Measurements from ENCODE around the gene FGD3. TPM values are rescaled to one million over a fixed set of nuclear protein-coding genes. Genes with fewer than 3 reads are reported as not detected.

Gene FGD3
- polyA plus RNA-seq, 1 donor: 7.2 TPM

GRCh38 chr9:92942688-92943616 lies 4.4 kb upstream of the FGD3 start:
- Histone ChIP-seq H3K27me3 (ENCODE audit: control insufficient read depth, insufficient read depth, low read length) (peaks cover under 1% of the 10 kb centered on the region), H3K9me3 (ENCODE audit: control insufficient read depth, low read depth, low read length) (peaks cover 4% of the 10 kb centered on the region), H3K4me3 (ENCODE audit: low read length) (no peak overlapping the region), H3K27ac (ENCODE audit: low read length) (no peak overlapping the region), H3K4me1 (ENCODE audit: control insufficient read depth, insufficient read depth, low read length) (peaks cover 3% of the 10 kb centered on the region), H3K36me3 (ENCODE audit: control insufficient read depth, insufficient read depth, low read length) (no peaks in the 10 kb centered on the region)
- no peak for DNase-seq
- 100% methylated on average over 1 of the region's 10 CpGs for WGBS (ENCODE audit: insufficient coverage, low lambda C conversion rate)

GRCh38 chr9:92944921-92945320 lies 2.4 kb upstream of the FGD3 start:
- Histone ChIP-seq H3K36me3 (ENCODE audit: control insufficient read depth, insufficient read depth, low read length) (no peaks in the 10 kb centered on the region), H3K4me1 (ENCODE audit: control insufficient read depth, insufficient read depth, low read length) (peaks cover 3% of the 10 kb centered on the region), H3K27ac (ENCODE audit: low read length) (no peak overlapping the region), H3K27me3 (ENCODE audit: control insufficient read depth, insufficient read depth, low read length) (no peaks in the 10 kb centered on the region), H3K9me3 (ENCODE audit: control insufficient read depth, low read depth, low read length) (peaks cover 4% of the 10 kb centered on the region), H3K4me3 (ENCODE audit: low read length) (no peak overlapping the region)
- no CpG with 5 or more reads among the region's 8 CpGs for WGBS (ENCODE audit: insufficient coverage, low lambda C conversion rate)
- DNase-seq: no peak

DNA sequence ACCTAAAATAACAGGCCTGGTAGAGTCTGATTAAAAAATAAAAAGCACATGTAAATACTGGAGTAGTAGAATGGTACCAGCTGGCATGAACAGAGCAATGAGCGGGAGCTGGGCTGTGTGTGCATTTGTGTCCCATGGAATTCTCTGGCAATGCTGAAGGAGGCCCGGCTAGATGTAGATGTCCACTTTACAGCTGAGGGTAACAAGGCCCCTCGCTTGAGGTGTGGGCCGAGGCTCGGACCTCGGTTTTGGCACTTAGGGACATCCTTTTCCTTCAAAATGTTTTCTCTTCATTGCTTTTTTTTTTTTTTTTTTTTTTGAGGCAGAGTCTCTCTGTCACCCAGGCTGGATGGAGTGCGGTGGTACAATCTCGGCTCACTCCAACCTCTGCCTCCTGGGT lies 1.5 kb upstream of the FGD3 start:
- H3K4me3 ChIP-seq (ENCODE audit: low read length): no peak overlapping the region
- WGBS (ENCODE audit: insufficient coverage, low lambda C conversion rate): no CpG with 5 or more reads among the region's 8 CpGs
- no peaks in the 10 kb centered on the region for H3K36me3 ChIP-seq (ENCODE audit: control insufficient read depth, insufficient read depth, low read length)
- peaks cover 4% of the 10 kb centered on the region for H3K9me3 ChIP-seq (ENCODE audit: control insufficient read depth, low read depth, low read length)
- H3K4me1 ChIP-seq (ENCODE audit: control insufficient read depth, insufficient read depth, low read length): peaks cover 3% of the 10 kb centered on the region
- H3K27me3 ChIP-seq (ENCODE audit: control insufficient read depth, insufficient read depth, low read length): no peaks in the 10 kb centered on the region
- H3K27ac ChIP-seq (ENCODE audit: low read length): no peak overlapping the region
- no peak for DNase-seq

DNA sequence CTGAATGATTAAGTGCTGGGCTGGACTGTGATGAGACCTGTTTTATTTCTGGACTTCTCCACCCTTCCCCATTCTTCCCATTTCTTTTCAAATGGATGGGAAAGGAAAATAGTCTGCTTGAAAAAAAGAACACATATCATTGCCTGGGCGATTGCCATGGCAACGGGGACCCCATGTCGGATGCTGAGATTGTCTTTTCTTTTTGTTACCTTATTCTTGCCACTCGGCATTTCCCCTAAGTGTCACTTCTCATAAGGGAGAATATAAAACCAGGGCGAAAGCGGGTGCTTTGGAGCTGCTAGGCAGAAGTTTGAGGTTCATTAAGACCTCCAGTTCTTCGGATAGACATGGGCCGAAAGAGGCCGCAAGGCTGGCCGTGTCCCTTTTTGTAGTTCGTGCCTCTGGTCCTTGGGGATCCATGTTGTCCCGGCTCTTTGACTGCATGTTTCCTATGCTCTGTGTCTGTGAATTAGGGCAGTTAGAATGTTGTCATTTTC lies 763 bp downstream of the FGD3 start:
- Histone ChIP-seq H3K9me3 (ENCODE audit: control insufficient read depth, low read depth, low read length) (peaks cover 4% of the 10 kb centered on the region), H3K36me3 (ENCODE audit: control insufficient read depth, insufficient read depth, low read length) (no peaks in the 10 kb centered on the region), H3K27ac (ENCODE audit: low read length) (no peak overlapping the region), H3K4me1 (ENCODE audit: control insufficient read depth, insufficient read depth, low read length) (peaks cover 3% of the 10 kb centered on the region), H3K27me3 (ENCODE audit: control insufficient read depth, insufficient read depth, low read length) (no peaks in the 10 kb centered on the region), H3K4me3 (ENCODE audit: low read length) (no peak overlapping the region)
- WGBS (ENCODE audit: insufficient coverage, low lambda C conversion rate): no CpG with 5 or more reads among the region's 12 CpGs
- no peak for DNase-seq

DNA sequence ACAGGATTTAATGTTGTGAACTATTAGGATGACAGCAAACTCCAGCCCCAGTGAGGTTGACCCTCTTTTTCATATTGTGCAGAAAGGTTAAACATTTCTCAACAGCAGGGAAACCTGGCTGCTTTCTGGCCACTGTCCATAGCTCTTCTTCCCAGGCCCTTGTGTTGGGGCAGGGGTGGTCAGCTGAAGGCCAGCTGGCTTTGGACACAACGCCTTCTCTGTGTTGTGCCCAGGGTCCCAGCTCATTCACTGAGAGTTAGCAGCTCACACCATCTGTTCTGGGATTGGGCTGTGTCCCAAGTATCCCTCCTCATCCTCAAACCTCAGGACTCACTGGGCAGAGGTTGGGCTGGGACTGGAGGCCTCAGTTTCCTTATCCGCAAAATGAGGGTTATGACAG lies 1.3 kb downstream of the FGD3 start:
- DNase-seq: no peak
- Histone ChIP-seq H3K27me3 (ENCODE audit: control insufficient read depth, insufficient read depth, low read length) (no peaks in the 10 kb centered on the region), H3K27ac (ENCODE audit: low read length) (no peak overlapping the region), H3K36me3 (ENCODE audit: control insufficient read depth, insufficient read depth, low read length) (no peaks in the 10 kb centered on the region), H3K4me3 (ENCODE audit: low read length) (no peak overlapping the region), H3K4me1 (ENCODE audit: control insufficient read depth, insufficient read depth, low read length) (peaks cover 3% of the 10 kb centered on the region), H3K9me3 (ENCODE audit: control insufficient read depth, low read depth, low read length) (peaks cover 4% of the 10 kb centered on the region)
- no CpG with 5 or more reads among the region's 2 CpGs for WGBS (ENCODE audit: insufficient coverage, low lambda C conversion rate)

GRCh38 chr9:92949266-92949982 lies 2.1 kb downstream of the FGD3 start:
- Histone ChIP-seq H3K27me3 (ENCODE audit: control insufficient read depth, insufficient read depth, low read length) (no peaks in the 10 kb centered on the region), H3K36me3 (ENCODE audit: control insufficient read depth, insufficient read depth, low read length) (no peaks in the 10 kb centered on the region), H3K4me3 (ENCODE audit: low read length) (no peak overlapping the region), H3K9me3 (ENCODE audit: control insufficient read depth, low read depth, low read length) (peaks cover 4% of the 10 kb centered on the region), H3K27ac (ENCODE audit: low read length) (no peak overlapping the region), H3K4me1 (ENCODE audit: control insufficient read depth, insufficient read depth, low read length) (peaks cover 3% of the 10 kb centered on the region)
- no CpG with 5 or more reads among the region's 11 CpGs for WGBS (ENCODE audit: insufficient coverage, low lambda C conversion rate)
- DNase-seq: no peak

GRCh38 chr9:92950359-92950955 lies 3.1 kb downstream of the FGD3 start:
- no peaks in the 10 kb centered on the region for H3K27me3 ChIP-seq (ENCODE audit: control insufficient read depth, insufficient read depth, low read length)
- no peaks in the 10 kb centered on the region for H3K36me3 ChIP-seq (ENCODE audit: control insufficient read depth, insufficient read depth, low read length)
- DNase-seq: no peak
- WGBS (ENCODE audit: insufficient coverage, low lambda C conversion rate): no CpG with 5 or more reads among the region's 11 CpGs
- H3K4me1 ChIP-seq (ENCODE audit: control insufficient read depth, insufficient read depth, low read length): peaks cover 3% of the 10 kb centered on the region
- H3K9me3 ChIP-seq (ENCODE audit: control insufficient read depth, low read depth, low read length): peaks cover 4% of the 10 kb centered on the region
- H3K4me3 ChIP-seq (ENCODE audit: low read length): no peak overlapping the region
- H3K27ac ChIP-seq (ENCODE audit: low read length): no peak overlapping the region

GRCh38 chr9:92952906-92953610 lies 5.7 kb downstream of the FGD3 start:
- no peak for DNase-seq
- 50% methylated on average over 1 of the region's 9 CpGs for WGBS (ENCODE audit: insufficient coverage, low lambda C conversion rate)
- Histone ChIP-seq H3K9me3 (ENCODE audit: control insufficient read depth, low read depth, low read length) (no peaks in the 10 kb centered on the region), H3K27ac (ENCODE audit: low read length) (no peak overlapping the region), H3K4me1 (ENCODE audit: control insufficient read depth, insufficient read depth, low read length) (no peaks in the 10 kb centered on the region), H3K36me3 (ENCODE audit: control insufficient read depth, insufficient read depth, low read length) (no peaks in the 10 kb centered on the region), H3K27me3 (ENCODE audit: control insufficient read depth, insufficient read depth, low read length) (no peaks in the 10 kb centered on the region), H3K4me3 (ENCODE audit: low read length) (no peak overlapping the region)

- H3K36me3 ChIP-seq (ENCODE audit: control insufficient read depth, insufficient read depth, low read length): no peaks in the 10 kb centered on the region
- H3K27me3 ChIP-seq (ENCODE audit: control insufficient read depth, insufficient read depth, low read length): no peaks in the 10 kb centered on the region
- H3K27ac ChIP-seq (ENCODE audit: low read length): no peak overlapping the region
- WGBS (ENCODE audit: insufficient coverage, low lambda C conversion rate): no CpG with 5 or more reads among the region's 10 CpGs
- H3K9me3 ChIP-seq (ENCODE audit: control insufficient read depth, low read depth, low read length): no peaks in the 10 kb centered on the region
- H3K4me3 ChIP-seq (ENCODE audit: low read length): no peak overlapping the region
- no peaks in the 10 kb centered on the region for H3K4me1 ChIP-seq (ENCODE audit: control insufficient read depth, insufficient read depth, low read length)
- no peak for DNase-seq
Observed at GRCh38 chr9:92954049-92954861, 6.9 kb downstream of the FGD3 start.

Data from large intestine (tissue), 3 donors.